GM12878 (cell line): ENCODE results near the gene ZNF407.

Source experiments
- EP300 ChIP-seq, 2 experiments: fragments of 150-350 bp in 1 of 2; IDR thresholded peaks; 2 replicates each; pipeline ENCODE4 v1.6.1; 2011 to 2012; ENCODE audit warnings: low read depth in 2 of 2, low read length in 2 of 2, borderline replicate concordance in 1 of 2, improper control_type of control experiment in 1 of 2, inconsistent platforms in 1 of 2; ENCODE audit not compliant: control insufficient read depth in 1 of 2
- KAT2A ChIP-seq: conservative IDR thresholded peaks from 2 replicates; pipeline ENCODE4 v1.6.1; 2011; ENCODE audit warnings: low read depth, low read length; ENCODE audit not compliant: control insufficient read depth
- YY1 ChIP-seq: IDR thresholded peaks from 2 replicates; pipeline ENCODE4 v1.6.1; 2011; ENCODE audit warnings: low read depth, mild to moderate bottlenecking, low read length
- ZNF274 ChIP-seq: IDR thresholded peaks from one replicate; pipeline ENCODE4 v1.8.0; 2011; ENCODE audit not compliant: insufficient read length, insufficient read depth
- TF ChIP-seq, protein P1 (sequence below): IDR thresholded peaks from 2 replicates; pipeline ENCODE4 v1.6.1; 2012; ENCODE audit warnings: low read length, inconsistent platforms
- TF ChIP-seq, protein P2 (sequence below), 3 experiments: IDR thresholded peaks in 2 of 3; conservative IDR thresholded peaks in 1 of 3; 2 replicates each; pipeline ENCODE4 v1.5.1; 2011; ENCODE audit warnings: low read depth in 3 of 3, low read length in 3 of 3, mild to moderate bottlenecking in 3 of 3, control low read depth in 2 of 3, moderate library complexity in 2 of 3, inconsistent platforms in 1 of 3, mixed read lengths in 1 of 3; ENCODE audit not compliant: control insufficient read depth in 2 of 3, insufficient read depth in 1 of 3; ENCODE audit errors: extremely low read depth in 1 of 3
- TF ChIP-seq, protein P3 (sequence below): IDR thresholded peaks from 2 replicates; pipeline ENCODE4 v1.6.1; 2011; ENCODE audit warnings: borderline replicate concordance, low read depth, mild to moderate bottlenecking, moderate library complexity, mixed read lengths, low read length; ENCODE audit not compliant: insufficient read depth; ENCODE audit errors: extremely low read length

DNA sequence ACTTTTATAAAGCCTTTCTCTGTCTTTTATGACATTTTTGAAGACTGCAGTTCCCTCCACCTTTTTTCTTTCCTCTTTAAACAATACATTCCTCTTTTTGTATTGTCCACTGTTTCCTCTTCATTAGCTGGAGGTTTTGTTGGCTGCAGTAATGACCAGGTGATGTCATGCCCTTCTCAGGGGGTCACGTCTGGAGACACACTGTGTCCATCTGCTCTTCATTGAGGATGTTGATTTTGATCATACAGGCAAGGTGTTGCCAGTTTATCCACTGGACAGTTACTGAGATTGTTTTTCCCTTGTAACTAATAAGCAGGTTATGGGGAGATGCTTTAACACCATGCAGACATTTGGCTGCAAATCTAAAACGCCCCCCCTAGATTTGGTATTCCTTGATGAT, 19.8 kb downstream of the ZNF407 start:
- TF ChIP-seq, protein P1, sequence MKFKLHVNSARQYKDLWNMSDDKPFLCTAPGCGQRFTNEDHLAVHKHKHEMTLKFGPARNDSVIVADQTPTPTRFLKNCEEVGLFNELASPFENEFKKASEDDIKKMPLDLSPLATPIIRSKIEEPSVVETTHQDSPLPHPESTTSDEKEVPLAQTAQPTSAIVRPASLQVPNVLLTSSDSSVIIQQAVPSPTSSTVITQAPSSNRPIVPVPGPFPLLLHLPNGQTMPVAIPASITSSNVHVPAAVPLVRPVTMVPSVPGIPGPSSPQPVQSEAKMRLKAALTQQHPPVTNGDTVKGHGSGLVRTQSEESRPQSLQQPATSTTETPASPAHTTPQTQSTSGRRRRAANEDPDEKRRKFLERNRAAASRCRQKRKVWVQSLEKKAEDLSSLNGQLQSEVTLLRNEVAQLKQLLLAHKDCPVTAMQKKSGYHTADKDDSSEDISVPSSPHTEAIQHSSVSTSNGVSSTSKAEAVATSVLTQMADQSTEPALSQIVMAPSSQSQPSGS, result no peak
- TF ChIP-seq YY1 (no peak), ZNF274 (no peak), EP300 (IDR thresholded peaks at IDR 0.05; ENCODE audit: borderline replicate concordance in 1 of 2, control insufficient read depth in 1 of 2, low read depth in 2 of 2, low read length in 2 of 2) (no peak), KAT2A (no peak)
- TF ChIP-seq, protein P2, sequence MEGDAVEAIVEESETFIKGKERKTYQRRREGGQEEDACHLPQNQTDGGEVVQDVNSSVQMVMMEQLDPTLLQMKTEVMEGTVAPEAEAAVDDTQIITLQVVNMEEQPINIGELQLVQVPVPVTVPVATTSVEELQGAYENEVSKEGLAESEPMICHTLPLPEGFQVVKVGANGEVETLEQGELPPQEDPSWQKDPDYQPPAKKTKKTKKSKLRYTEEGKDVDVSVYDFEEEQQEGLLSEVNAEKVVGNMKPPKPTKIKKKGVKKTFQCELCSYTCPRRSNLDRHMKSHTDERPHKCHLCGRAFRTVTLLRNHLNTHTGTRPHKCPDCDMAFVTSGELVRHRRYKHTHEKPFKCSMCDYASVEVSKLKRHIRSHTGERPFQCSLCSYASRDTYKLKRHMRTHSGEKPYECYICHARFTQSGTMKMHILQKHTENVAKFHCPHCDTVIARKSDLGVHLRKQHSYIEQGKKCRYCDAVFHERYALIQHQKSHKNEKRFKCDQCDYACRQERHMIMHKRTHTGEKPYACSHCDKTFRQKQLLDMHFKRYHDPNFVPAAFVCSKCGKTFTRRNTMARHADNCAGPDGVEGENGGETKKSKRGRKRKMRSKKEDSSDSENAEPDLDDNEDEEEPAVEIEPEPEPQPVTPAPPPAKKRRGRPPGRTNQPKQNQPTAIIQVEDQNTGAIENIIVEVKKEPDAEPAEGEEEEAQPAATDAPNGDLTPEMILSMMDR (IDR thresholded peaks at IDR 0.05 in 2 of 3, conservative IDR thresholded peaks at IDR 0.05 in 1 of 3; ENCODE audit: control insufficient read depth in 2 of 3, extremely low read depth in 1 of 3, insufficient read depth in 1 of 3, low read depth in 3 of 3, low read length in 3 of 3), result no peak
- TF ChIP-seq, protein P3, sequence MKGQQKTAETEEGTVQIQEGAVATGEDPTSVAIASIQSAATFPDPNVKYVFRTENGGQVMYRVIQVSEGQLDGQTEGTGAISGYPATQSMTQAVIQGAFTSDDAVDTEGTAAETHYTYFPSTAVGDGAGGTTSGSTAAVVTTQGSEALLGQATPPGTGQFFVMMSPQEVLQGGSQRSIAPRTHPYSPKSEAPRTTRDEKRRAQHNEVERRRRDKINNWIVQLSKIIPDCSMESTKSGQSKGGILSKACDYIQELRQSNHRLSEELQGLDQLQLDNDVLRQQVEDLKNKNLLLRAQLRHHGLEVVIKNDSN, result no peak
